CD4-positive, alpha-beta T cell treated with Interleukin-17A for 4 hours (primary cell): Measurements from ENCODE around the gene SPAG6.

Experiments used
- DNase-seq: peaks from one replicate; pipeline ENCODE4 v3.0.0-alpha.2; 2020; ENCODE audit warnings: mixed read lengths

The SPAG6 gene

DNA sequence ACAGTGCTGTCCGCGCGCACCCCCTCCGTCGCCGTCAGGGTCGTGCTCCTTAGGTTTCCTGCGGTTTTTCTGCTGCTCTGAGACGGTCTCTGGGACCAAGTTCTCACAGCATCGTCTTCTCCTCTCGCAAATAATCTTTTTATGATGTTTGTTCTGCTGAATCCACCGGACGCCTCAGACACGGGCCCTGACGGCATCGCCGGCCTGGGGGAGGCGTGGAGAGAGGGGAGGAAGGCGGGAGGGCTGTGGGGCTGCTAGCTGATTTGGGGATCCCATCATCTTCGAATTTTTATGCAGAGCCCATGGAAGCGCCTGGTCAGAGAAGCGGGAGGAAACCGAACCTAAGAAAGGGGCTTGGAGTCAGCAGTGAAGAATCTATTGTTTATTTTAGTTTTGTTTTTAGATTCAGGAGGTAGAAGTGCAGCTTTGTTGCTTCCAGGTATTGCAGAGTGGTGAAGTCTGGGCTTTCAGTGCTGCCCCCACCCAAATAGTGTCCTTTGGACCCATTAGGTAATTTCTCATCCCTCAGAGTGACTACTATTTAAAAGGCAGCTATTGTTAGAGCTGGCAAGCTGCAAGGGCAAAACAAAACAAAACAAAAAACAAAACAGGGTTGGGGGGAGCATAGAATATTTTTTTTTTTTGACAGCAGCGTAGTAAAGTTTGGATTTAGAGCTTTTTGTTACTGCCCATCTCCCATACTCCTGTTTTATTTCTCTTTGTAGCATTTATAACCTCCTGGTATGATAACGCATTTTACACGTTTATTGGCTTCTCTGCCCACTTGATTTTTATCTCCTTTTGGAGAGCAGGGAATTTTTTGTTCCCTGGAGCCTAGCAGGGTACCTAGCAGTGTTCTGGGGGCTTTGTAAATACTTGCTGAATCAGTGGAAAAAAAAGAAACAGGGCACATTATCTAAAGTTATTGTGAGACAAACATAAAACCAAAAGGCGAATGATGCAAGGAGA lies 92.6 kb downstream of the SPAG6 start:
- peak; percentile 60 for DNase-seq

DNA sequence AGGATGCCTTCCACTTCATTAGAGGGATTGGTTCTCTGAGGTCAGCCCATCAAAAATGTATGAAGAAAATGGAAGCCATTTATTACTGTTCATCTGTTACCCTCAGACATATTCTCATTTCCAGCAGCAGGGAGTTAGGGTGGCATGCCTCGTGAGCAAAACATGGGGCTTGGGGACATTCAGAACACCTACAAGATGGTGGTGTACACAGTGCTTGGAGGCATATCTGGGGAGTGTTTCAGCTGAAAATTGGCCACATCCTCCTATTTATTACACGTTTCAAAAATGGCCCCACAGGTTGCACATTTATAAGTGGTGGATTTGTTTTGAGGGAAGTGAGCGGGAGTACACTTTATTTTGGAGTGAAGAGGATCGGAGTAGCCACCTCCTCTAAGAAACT lies 93.4 kb downstream of the SPAG6 start:
- DNase-seq: no peak

DNA sequence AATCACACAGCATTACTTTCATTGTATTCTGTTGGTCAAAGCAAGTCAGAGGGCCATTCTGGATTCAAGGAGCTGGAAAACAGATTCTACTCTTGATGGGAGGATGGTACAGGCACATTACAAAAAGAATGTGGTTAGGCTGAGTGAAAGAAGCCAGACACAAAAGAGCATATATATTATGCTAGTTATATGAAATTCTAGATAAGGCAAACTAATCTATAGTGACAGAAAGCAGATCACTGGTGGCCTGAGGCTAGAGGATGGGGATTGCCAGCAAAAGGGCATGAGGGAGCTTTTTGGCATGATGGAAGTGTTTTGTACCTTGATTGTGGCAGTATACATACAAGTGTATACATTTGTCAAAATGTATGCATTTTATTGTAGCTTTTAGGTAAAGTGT lies 96.8 kb downstream of the SPAG6 start:
- DNase-seq: no peak

DNA sequence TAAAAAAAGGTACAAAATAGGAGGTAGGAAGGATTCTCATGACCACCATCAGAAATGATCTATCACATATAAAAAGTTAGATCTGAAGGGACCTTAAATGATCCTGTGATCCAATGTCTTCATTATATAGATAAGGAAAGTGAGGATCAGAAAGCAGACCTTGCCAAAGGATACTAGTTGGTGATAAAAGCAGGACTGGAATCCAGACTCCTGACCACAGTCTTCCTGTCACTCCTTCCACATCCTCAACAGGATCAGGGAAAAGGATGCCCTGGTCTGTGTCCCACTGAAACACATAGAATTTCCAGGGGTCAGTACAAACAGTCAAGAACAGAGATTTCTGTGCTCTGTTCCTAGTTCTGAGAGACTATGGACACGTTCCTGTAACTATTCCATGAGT lies 97.2 kb downstream of the SPAG6 start:
- no peak for DNase-seq

DNA sequence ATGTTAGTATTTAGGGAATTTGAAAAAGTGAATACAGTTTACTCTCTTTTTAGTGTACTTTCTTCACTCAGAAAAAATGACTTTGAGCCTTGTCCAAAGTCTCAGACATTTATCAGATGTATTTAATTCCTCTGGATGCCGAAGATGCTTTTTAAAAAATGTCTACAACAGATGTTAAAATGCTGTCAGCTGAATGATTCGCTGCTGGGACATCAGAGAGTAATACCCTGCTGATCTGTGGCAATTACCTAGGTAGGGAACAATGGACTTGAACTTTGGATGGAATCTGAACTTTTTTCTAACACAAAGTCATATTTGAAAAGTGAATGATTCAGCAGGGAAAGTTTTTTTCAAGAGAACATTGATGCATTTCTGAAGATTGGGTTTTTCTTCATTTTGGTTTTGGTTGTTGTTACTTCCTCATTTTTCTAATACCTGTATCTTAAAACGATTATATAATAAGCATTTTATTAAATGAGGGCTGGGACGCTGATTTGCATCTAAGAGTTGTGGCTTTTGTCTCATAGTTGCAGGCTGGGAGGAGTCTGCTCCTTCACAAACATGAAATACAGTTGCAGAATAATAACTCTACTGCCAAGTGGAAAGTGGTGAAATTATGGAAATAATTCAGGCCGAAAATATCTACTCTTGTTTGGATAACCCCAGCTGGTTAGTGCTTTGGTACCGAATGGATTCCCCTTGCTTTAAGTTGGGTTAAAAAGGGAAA lies 98.0 kb downstream of the SPAG6 start:
- no peak for DNase-seq

DNA sequence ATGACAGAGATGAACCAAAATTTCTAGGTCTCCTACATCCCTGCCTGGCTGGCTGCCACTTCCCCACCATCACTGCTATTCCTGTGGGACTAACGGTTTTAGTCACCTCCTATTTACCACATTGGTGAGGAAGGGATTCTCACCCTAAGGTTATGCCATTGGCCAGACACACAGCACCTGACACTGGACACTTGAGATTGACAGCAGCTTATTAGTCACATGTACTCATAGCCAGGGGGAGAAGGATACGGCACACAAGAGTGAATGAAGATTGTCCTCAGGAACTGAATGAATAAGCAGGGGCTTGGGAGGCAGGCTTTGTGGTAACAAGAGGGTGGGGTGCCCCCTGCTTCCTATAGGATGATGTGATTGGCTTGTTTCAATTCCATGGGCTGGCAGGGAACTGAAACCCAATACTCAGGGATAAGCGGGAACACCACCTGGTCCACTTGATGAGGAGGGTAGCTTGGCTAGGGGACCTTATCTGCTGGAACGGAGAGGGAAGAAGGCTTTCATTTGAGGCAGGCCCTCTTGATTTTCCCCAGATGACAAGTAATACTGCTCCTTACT lies 99.0 kb downstream of the SPAG6 start:
- DNase-seq: no peak

DNA sequence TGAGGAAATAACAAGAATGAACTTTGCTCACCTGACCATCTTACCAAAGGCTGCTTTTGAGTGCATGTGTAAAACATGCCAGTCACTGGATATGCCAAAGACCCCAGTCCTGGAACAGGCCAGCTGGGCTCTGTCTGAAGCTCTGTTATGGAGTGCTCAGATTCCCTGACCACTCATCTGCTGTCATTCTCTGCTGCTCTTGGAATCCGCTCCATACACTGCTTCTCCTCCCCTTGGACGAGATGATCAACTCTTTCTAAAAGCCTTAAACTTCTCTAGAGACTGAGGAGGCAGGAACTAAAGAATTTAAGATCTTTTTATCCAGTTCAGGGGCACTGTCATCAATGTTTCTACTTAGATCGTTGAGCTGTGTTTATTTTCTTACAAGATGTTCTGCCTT lies 100.2 kb downstream of the SPAG6 start:
- no peak for DNase-seq

DNA sequence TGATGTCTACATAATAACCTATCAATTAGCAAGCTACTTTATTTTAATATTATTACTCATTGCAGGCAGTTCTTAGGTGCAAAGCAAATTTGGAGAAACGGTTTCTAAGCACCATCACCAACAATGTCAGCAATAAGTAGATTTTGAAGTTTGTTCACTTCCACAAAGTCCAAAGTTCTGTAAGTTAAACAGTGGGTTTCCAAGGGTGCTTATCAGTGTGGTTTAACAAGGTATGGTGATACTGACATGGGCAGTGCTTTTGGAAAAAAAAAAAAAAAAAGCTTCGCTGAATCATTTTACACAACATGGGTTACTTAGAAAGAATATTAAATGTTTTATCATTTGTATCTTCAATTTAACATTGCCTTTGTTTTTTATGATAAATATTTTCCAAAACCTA lies 101.8 kb downstream of the SPAG6 start:
- no peak for DNase-seq

DNA sequence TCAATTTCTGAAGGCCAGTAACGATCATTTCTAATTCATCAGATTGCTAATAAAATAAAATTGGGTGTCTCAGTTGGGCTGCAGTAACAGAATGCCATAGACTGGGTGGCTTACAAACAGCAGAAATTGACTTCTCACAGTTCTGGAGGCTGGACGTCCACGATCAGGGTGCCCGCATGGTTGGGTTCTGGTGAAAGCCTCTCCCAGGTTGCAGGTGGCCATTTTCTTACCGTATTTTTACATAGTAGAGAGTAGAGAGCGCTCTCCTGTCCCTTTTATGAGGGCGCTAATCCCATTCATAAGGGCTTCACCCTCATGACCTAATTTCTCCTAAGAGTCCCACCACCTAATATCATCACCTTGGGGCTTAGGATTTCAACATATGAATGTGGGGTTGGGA lies 106.0 kb downstream of the SPAG6 start:
- DNase-seq: no peak

DNA sequence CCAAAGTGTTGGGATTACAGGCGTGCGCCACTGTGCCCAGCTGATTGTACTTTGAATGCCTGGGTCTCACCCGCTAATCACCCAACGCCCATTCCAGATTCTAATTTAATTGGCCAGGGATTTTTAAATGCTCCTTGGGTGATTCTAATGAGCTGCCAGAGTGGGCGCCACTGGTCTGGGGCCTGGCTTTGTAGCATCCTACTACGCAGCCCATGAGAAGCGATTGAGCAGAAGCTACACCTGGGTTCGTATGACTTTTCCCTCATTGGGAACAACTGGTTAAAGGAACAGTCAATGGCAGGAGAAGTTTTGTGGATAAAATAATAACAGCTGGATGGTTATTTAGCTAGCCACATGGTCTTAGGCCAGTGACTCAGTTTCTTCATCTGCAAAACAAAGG lies 108.0 kb downstream of the SPAG6 start:
- DNase-seq: no peak

DNA sequence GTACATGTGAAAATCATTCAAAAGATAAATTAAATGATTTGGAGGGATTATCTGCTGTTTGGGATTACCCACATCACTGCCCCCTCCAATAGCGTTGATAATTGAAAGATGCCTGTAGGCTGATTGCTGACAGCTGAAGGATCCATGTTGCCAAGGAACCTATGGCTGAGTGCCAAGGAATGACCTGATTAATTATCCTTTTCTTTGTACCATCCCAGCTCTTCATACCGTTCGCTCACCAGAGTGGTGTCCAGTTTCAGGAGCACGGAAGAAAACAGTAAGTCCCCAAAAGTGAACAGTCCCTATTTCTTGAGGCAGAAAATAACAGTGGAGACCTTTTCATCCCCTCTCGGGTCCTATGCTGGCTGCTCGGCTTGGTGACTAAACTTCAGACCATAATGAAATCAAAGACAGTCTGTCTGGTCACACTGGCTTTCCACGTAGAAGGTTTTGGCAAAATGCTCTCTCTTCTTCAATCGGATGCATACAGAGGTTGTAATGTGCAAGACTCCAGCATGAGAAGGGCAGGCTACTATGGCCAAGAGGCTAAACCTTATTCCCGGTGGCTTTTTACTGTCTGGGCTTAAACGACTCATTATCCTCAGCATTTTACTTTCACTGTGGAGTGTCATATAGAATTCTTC lies 108.8 kb downstream of the SPAG6 start:
- no peak for DNase-seq

DNA sequence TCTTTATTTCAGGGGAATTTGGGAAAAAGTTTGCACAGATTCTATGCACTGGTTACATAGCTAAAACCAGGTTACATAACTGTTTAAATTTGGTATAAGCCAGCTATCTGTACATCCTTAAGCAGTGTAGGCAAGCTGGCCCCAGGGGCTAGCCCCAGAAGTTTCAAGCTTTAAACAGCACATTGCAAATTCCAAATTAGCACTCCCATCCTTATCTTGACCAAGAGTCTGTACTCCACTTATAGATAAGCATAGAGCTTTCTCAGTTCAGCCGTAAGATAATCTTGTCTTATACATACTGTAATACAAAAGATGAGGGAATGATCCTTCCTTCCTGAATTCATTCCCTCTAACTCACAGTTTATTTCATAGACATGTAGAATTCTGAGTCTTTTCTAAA lies 109.3 kb downstream of the SPAG6 start:
- DNase-seq: no peak

DNA sequence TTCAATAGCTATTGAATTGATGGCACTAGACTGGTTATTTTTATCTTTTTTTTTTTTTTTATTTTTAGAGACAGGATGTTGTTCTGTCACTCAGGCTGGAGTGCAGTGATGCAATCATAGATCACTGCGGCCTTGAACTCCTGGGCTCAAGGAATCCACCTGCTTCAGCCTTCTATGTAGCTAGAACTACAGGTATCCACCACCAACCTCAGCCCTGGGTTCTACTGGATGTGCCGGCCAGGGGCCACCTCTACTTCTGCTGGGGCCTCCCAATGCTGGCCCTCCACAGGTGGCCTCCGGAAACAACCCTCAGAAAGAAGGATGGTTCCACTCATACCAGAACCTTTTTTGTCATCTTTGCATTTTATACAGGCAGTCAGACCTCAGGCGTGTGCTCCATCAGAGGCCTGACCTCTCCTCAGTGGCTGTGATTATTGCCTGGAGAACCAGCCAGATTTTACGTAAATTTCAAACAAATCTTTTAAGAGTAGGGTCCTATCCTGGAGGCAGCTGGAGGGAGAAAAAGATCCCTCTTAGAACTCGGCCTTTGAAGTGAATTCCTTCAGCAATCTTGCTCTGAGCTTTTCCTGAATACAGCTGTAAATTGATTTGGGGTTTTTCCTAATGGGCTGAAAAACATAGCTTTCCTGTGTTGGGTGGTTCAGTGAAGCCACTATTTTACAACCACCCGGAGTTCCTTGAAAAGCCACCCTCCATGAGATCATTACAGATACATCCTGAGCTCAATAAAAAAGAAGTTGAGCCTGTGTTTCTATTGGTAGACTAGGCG lies 110.0 kb downstream of the SPAG6 start:
- no peak for DNase-seq

DNA sequence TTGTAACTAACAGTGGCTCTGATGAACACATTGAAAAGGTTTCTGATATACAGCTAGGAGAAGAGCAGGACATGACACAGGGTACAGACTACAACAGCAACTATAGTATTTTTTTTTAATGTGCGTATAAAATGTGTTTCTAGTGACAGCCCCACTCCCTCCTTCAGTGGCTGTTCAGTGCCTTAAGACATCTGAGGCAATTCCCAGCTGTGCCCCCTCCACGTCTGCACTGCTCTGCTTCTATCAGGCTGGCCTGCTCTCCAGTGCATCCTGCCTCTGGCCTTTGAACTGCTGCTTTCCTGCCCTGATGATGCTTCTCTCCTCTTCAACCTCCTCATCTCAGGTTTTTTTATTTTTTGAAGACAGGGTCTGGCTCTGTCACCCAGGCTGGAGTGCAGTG lies 111.2 kb downstream of the SPAG6 start:
- DNase-seq: no peak

DNA sequence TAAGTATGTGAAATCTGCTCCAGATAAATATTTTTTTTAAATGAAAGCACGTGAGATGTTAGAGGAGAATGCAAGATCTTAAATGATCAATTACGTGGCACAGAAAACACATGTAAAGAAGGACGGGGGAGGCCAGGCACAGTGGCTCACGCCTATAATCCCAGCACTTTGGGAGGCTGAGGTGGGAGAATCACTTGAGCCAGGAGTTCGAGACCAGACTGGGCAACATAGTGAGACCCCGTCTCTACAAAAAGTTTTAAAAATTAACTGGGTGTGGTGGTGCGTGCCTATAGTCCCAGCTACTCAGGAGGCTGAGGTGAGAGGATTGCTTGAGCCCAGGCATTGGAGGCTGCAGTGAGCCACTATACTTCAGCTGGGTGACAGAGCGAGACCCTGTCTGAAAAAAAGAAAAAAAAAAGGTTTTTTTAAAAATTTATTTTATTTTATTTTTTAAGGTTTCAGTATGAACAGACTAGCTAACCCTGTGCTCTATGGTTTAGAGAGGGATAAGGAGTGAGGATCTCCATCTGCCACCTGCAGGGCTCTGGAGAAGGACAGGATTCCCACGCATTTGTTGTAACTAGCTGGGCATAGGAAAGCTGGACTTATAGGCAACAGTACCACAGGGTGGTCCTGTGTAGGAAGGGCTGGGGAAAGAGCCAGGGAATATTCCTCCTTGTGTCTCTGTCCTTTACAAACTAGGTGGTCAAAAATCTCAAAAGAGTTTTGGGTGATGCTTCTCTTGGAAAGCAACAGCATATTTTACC lies 113.2 kb downstream of the SPAG6 start:
- no peak for DNase-seq

DNA sequence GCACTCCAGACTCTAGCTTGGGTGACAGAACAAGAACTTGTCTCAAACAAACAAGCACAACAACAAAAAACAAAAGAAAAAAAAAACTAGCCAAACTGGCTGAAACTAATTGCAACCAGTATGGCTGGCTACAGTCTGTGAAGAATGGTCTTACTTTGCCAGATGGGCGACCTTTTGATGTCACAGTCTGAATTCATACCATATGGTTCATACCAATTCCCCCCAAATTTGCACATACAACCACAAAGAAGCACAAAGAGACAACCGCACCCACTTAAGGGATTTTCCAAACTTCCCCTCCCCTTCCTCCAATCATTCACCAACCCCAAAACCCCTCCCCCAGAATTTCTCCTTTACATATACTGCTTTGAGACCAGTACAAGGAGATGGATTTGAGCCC lies 114.2 kb downstream of the SPAG6 start:
- DNase-seq: no peak

DNA sequence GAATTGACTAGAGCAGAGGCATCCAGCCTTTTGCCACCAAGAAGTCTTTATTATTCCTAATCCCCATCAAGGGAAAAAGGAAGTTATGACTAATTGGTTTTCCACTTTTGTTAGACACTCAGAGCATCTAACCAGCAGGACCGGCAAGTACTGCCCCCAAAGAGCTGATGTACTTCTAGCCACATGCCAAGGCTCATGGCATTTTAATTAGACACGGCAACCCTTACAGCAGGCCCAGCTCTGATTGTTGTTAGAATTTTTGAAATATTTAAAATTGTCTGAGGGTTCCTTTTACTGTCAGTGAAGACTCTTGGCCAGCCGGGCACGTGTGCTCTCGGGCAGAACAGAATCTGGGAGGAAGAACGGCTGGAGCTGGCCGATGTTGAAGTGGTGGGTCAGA lies 114.8 kb downstream of the SPAG6 start:
- DNase-seq: no peak

DNA sequence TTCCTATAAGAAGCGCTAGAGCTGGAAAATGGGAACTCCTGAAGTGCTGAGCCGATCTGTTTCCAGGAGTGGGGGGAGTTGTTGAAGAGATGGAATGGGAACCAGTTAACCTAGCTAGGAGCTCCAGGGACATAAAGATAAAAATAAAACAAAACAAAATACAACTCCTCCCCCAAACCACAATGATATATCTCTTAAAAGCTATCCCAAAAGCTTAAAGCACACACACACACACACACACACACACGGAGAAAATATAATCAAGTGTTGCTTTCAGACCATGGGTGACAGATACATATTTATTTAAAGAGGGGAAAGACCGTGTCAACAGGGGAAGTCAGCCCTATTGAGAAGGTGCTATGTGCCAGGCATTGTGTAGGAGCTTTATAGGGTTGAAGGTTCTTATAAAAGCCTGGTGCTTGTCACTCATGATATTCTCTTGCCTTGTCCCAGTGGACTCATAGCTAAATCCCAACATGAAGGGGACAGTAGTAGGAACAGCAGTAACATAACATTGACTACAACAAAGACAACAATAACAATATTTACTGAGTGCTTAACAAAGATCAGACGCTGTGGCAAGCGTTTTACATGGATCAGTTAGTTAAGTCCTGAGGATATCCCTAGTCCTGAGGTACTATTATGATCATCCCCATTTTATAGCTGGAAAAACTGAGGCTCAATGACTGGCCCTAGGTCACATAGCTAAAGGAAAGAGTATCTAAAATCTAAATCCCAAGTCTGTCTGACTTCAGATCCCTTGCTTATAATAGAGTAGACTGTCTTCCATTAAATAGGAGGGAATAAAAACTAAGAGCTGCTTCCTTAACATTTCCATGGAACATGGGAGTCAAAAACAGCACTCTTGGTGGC lies 115.5 kb downstream of the SPAG6 start:
- no peak for DNase-seq

DNA sequence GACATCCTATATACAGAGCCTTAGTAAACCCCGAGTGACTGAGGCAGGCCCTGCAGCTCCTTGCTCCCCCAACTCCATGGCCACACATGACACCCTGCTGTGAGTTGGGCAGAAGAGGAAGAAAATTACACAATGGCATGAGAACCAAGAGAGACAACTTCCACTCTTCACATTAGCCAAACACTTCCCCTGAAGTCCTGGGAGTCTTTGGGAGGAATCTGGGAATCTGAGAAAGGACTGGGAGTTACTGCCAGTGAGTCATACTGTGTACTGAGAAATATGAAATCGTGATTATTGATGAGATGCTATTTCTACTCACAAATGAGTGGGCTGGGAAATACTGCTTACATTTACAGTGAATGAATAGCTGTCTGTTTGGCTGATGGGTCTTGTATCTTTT lies 116.6 kb downstream of the SPAG6 start:
- no peak for DNase-seq

DNA sequence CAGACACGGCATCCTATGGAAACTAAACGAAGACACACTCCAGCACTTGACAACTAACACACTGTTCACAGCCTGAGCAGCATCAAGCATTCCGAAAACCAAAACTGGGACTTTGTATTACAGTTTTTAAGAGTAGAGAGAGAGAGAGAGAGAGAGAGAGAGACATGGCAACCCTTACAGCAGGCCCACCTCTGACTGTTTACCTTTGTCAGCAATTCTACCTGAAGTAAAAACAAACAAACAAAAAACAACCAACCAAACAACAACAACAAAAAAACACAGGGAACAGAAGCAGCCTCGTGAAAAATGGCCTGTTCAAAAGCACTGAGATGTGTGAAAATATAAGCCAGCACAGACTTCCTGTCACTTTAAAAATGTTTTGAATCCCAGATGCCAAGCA lies 118.0 kb downstream of the SPAG6 start:
- no peak for DNase-seq
